ENCODE measurements around the gene INS. TPM values are rescaled to one million over a fixed set of nuclear protein-coding genes. Genes with fewer than 3 reads are reported as not detected.

The INS gene
- total RNA-seq, 1 experiment from 2014 or later, result not detected

- intact Hi-C loops (cut with micrococcal nuclease; ENCODE audit: unreplicated experiment), result loop anchor here (10.0 kb wide), 1 partner anchor 345 kb away; no protein-coding TSS in a partner anchor
- no peaks in the 10 kb centered on the region for H3K36me3 ChIP-seq (ENCODE audit: insufficient read depth, low read length, poor library complexity, severe bottlenecking)
Measured at GRCh38 chr11:2189938-2190656, 29.1 kb upstream of the INS start.

GRCh38 chr11:2188745-2189144, 27.7 kb upstream of the INS start:
- ChIA-PET CTCF (no interaction called here), POLR2A (ENCODE audit: low non-redundant PET) (no interaction called here)
- intact Hi-C loops (cut with micrococcal nuclease; ENCODE audit: unreplicated experiment), result no loop called here

More at GRCh38 chr11:2189938-2190656, 29.1 kb upstream of the INS start:
- H3K27me3 ChIP-seq (replicated peaks; ENCODE audit: insufficient read depth, low read depth, low read length, poor library complexity), result no peaks in the 10 kb centered on the region
- CTCF ChIA-PET, result no interaction called here
- no peak overlapping the region for H3K27ac ChIP-seq (ENCODE audit: low read depth, low read length, poor library complexity, severe bottlenecking)
- no peak overlapping the region for H3K4me3 ChIP-seq (ENCODE audit: low read depth, low read length, poor library complexity, severe bottlenecking)
- no peak for TF ChIP-seq EZH2 (IDR thresholded peaks at IDR 0.05; ENCODE audit: borderline replicate concordance, low read depth, low read length, poor library complexity, severe bottlenecking)
- TF ChIP-seq, protein P1, sequence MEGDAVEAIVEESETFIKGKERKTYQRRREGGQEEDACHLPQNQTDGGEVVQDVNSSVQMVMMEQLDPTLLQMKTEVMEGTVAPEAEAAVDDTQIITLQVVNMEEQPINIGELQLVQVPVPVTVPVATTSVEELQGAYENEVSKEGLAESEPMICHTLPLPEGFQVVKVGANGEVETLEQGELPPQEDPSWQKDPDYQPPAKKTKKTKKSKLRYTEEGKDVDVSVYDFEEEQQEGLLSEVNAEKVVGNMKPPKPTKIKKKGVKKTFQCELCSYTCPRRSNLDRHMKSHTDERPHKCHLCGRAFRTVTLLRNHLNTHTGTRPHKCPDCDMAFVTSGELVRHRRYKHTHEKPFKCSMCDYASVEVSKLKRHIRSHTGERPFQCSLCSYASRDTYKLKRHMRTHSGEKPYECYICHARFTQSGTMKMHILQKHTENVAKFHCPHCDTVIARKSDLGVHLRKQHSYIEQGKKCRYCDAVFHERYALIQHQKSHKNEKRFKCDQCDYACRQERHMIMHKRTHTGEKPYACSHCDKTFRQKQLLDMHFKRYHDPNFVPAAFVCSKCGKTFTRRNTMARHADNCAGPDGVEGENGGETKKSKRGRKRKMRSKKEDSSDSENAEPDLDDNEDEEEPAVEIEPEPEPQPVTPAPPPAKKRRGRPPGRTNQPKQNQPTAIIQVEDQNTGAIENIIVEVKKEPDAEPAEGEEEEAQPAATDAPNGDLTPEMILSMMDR (conservative IDR thresholded peaks at IDR 0.05; ENCODE audit: low read depth, low read length), result no peak
- H3K9me3 ChIP-seq (ENCODE audit: low read depth, low read length, poor library complexity, severe bottlenecking), result no peaks in the 10 kb centered on the region
- BruUV-seq (replicated peaks), result no TSS peak
- POLR2A ChIA-PET (ENCODE audit: low non-redundant PET), result no interaction called here
- DNase-seq (ENCODE audit: low spot score), result no peak
- H3K4me1 ChIP-seq (ENCODE audit: insufficient read depth, low read length, poor library complexity, severe bottlenecking), result no peaks in the 10 kb centered on the region

GRCh38 chr11:2187280-2187707, 26.3 kb upstream of the INS start:
- BruUV-seq (replicated peaks), result no TSS peak
- Histone ChIP-seq H3K36me3 (ENCODE audit: insufficient read depth, low read length, poor library complexity, severe bottlenecking) (no peaks in the 10 kb centered on the region), H3K4me1 (ENCODE audit: insufficient read depth, low read length, poor library complexity, severe bottlenecking) (no peaks in the 10 kb centered on the region), H3K4me3 (ENCODE audit: low read depth, low read length, poor library complexity, severe bottlenecking) (no peak overlapping the region), H3K27ac (ENCODE audit: low read depth, low read length, poor library complexity, severe bottlenecking) (no peak overlapping the region), H3K9me3 (ENCODE audit: low read depth, low read length, poor library complexity, severe bottlenecking) (no peaks in the 10 kb centered on the region), H3K27me3 (replicated peaks; ENCODE audit: insufficient read depth, low read depth, low read length, poor library complexity) (peaks cover 4% of the 10 kb centered on the region)
- DNase-seq (ENCODE audit: low spot score), result no peak
- CTCF ChIA-PET, result interaction anchor here (1.8 kb wide), 1 partner anchor 234 kb away, joined by 9 read pairs; no protein-coding TSS in a partner anchor
- TF ChIP-seq EZH2 (IDR thresholded peaks at IDR 0.05; ENCODE audit: borderline replicate concordance, low read depth, low read length, poor library complexity, severe bottlenecking), result no peak
- TF ChIP-seq, protein P1 (conservative IDR thresholded peaks at IDR 0.05; ENCODE audit: low read depth, low read length), result no peak
- POLR2A ChIA-PET (ENCODE audit: low non-redundant PET), result no interaction called here
- intact Hi-C loops (cut with micrococcal nuclease; ENCODE audit: unreplicated experiment), result no loop called here

More at GRCh38 chr11:2188745-2189144, 27.7 kb upstream of the INS start:
- DNase-seq (ENCODE audit: low spot score), result no peak
- Histone ChIP-seq H3K27ac (ENCODE audit: low read depth, low read length, poor library complexity, severe bottlenecking) (no peak overlapping the region), H3K9me3 (ENCODE audit: low read depth, low read length, poor library complexity, severe bottlenecking) (no peaks in the 10 kb centered on the region), H3K4me1 (ENCODE audit: insufficient read depth, low read length, poor library complexity, severe bottlenecking) (no peaks in the 10 kb centered on the region), H3K4me3 (ENCODE audit: low read depth, low read length, poor library complexity, severe bottlenecking) (no peak overlapping the region), H3K27me3 (replicated peaks; ENCODE audit: insufficient read depth, low read depth, low read length, poor library complexity) (peaks cover 4% of the 10 kb centered on the region), H3K36me3 (ENCODE audit: insufficient read depth, low read length, poor library complexity, severe bottlenecking) (no peaks in the 10 kb centered on the region)
- no TSS peak for BruUV-seq (replicated peaks)
- TF ChIP-seq, protein P1 (conservative IDR thresholded peaks at IDR 0.05; ENCODE audit: low read depth, low read length), result no peak
- TF ChIP-seq EZH2 (IDR thresholded peaks at IDR 0.05; ENCODE audit: borderline replicate concordance, low read depth, low read length, poor library complexity, severe bottlenecking), result no peak
